Lung (tissue), 12 donors: Measurements from ENCODE around the gene TRMT2A. TPM values are rescaled to one million over a fixed set of nuclear protein-coding genes. Genes with fewer than 3 reads are reported as not detected.
"Not testable (repeated sequence)": the region's sequence is repeated elsewhere in the genome, so short reads cannot be mapped to it uniquely, and the experiment has no call there.

Experiments
- ATAC-seq: fragments of 200-7000 bp; cut with Tn5 transposase; one replicate; pipeline ENCODE4 v1.9.1; 2020; ENCODE audit warnings: moderate number of reproducible peaks; ENCODE audit not compliant: insufficient read depth, low FRiP score
- DNase-seq, 3 donors: peaks; one replicate each; pipeline ENCODE4 v3.0.0-alpha.2; 2013 to 2017
- H3K27ac ChIP-seq, 2 donors: one replicate each; pipeline ENCODE4 v1.5.1; 2013; ENCODE audit warnings: mild to moderate bottlenecking in 2 of 2, moderate library complexity in 2 of 2, control low read depth in 1 of 2, inconsistent platforms in 1 of 2, low read depth in 1 of 2, low read length in 1 of 2
- H3K27me3 ChIP-seq, 3 donors: one replicate each; pipeline ENCODE4 v1.5.1; 2013; ENCODE audit warnings: low read length in 2 of 3; ENCODE audit not compliant: control insufficient read depth in 3 of 3, insufficient read depth in 3 of 3
- H3K36me3 ChIP-seq, 4 donors: one replicate each; pipeline ENCODE4 v1.5.1; 2013; ENCODE audit warnings: low read length in 4 of 4, mild to moderate bottlenecking in 1 of 4, moderate library complexity in 1 of 4; ENCODE audit not compliant: control insufficient read depth in 4 of 4, insufficient read depth in 4 of 4
- H3K4me1 ChIP-seq, 5 donors: one replicate each; pipeline ENCODE4 v1.5.1; 2013; ENCODE audit warnings: low read length in 5 of 5, mild to moderate bottlenecking in 2 of 5, moderate library complexity in 1 of 5; ENCODE audit not compliant: control insufficient read depth in 5 of 5, insufficient read depth in 5 of 5
- H3K4me3 ChIP-seq: one replicate; pipeline ENCODE4 v1.5.1; 2013; ENCODE audit warnings: mild to moderate bottlenecking, control low read depth, moderate library complexity
- H3K9ac ChIP-seq, 2 donors: one replicate each; pipeline ENCODE4 v1.5.1; 2013; ENCODE audit warnings: low read length in 2 of 2, control low read depth in 1 of 2; ENCODE audit not compliant: insufficient read depth in 1 of 2
- H3K9me3 ChIP-seq, 4 donors: one replicate each; pipeline ENCODE4 v1.5.1; 2013; ENCODE audit warnings: low read length in 3 of 4, mild to moderate bottlenecking in 1 of 4, moderate library complexity in 1 of 4; ENCODE audit not compliant: control insufficient read depth in 4 of 4, insufficient read depth in 3 of 4
- CTCF ChIP-seq: IDR thresholded peaks from 2 replicates; pipeline ENCODE4 v1.5.1; 2012; ENCODE audit warnings: mild to moderate bottlenecking; ENCODE audit errors: control extremely low read depth, extremely low read depth
- WGBS, 2 donors: extraction: QIAGEN DNeasy Blood & Tissue Kit; methylation state at CpG; one replicate each; pipeline ENCODE4 v1.1.7; 2013; 5-methylcytosine and 5-hydroxymethylcytosine counted together
- polyA plus RNA-seq, 2 donors: library from polyadenylated mRNA; stranded (reverse); fragments of 200-250 nt; gene quantifications; one replicate each; pipeline ENCODE4 v1.2.1, GENCODE V29; 2013
- total RNA-seq, 2 donors: library from RNA; depleted of rRNA in 1 of 2; stranded (reverse); fragments of >200 nt in 1 of 2; gene quantifications; one replicate each; pipeline ENCODE4 v1.2.1, GENCODE V29; 2014 to 2021
- donor health status: control.
- donor health status: control.
- donor health status: Bipolar disorder and iron deficiency.
- donor health status: healthy.
- donor health status: DM: yes; HTN: yes; CAD: no.

Gene TRMT2A
- total and polyA plus RNA-seq, 4 donors = 37.5 to 71.1 (median 55.4) TPM

- no peak overlapping the region for H3K27ac ChIP-seq
- peaks cover 0 to 6% (median 0%) of the 10 kb centered on the region in 4 donors for H3K36me3 ChIP-seq
- no peaks in the 10 kb centered on the region for H3K27me3 ChIP-seq
- DNase-seq (no peak), ATAC-seq (no peak)
- H3K4me3 ChIP-seq = no peak overlapping the region
- no peak overlapping the region for H3K9ac ChIP-seq
- no peak for TF ChIP-seq CTCF
- H3K4me1 ChIP-seq = no peaks in the 10 kb centered on the region
- no peaks in the 10 kb centered on the region for H3K9me3 ChIP-seq
- whole genome bisulfite sequencing, 2 donors = 87 to 92% methylated on average over 7 of the region's 7 CpGs
Measured at GRCh38 chr22:20069331-20070042, 47.5 kb downstream of the TRMT2A start.

GRCh38 chr22:20068640-20069039 lies 48.4 kb downstream of the TRMT2A start:
- no peaks in the 10 kb centered on the region for H3K4me1 ChIP-seq
- no peaks in the 10 kb centered on the region for H3K9me3 ChIP-seq
- no peak for DNase-seq
- no peaks in the 10 kb centered on the region for H3K27me3 ChIP-seq
- H3K9ac ChIP-seq = no peak overlapping the region
- 91 to 95% methylated on average over 7 of the region's 7 CpGs for WGBS, 2 donors
- H3K27ac ChIP-seq = no peak overlapping the region
- H3K36me3 ChIP-seq = peaks cover 0 to 15% (median 0%) of the 10 kb centered on the region in 4 donors
- H3K4me3 ChIP-seq = no peak overlapping the region
- no peak for TF ChIP-seq CTCF
- no peak for ATAC-seq

GRCh38 chr22:20067384-20067682 lies 49.7 kb downstream of the TRMT2A start:
- 96 to 98% methylated on average over 3 of the region's 3 CpGs for WGBS, 2 donors
- H3K27me3 ChIP-seq, H3K27ac ChIP-seq, H3K9me3 ChIP-seq, ATAC-seq, H3K4me1 ChIP-seq, H3K4me3 ChIP-seq, DNase-seq, H3K9ac ChIP-seq: not testable (repeated sequence)
- H3K36me3 ChIP-seq = peaks cover 0 to 22% (median 0%) of the 10 kb centered on the region in 4 donors

- H3K36me3 ChIP-seq = peaks cover 0 to 28% (median 0%) of the 10 kb centered on the region in 4 donors
- 95 to 96% methylated on average over 11 of the region's 11 CpGs for WGBS, 2 donors
Measured at GRCh38 chr22:20066617-20067383, 50.2 kb downstream of the TRMT2A start.

More at GRCh38 chr22:20066617-20067383, 50.2 kb downstream of the TRMT2A start:
- no peak overlapping the region for H3K27ac ChIP-seq
- no peak overlapping the region for H3K4me3 ChIP-seq
- no peak for DNase-seq
- H3K27me3 ChIP-seq = no peaks in the 10 kb centered on the region
- no peaks in the 10 kb centered on the region for H3K4me1 ChIP-seq
- H3K9ac ChIP-seq = no peak overlapping the region
- no peak for ATAC-seq
- TF ChIP-seq CTCF = no peak
- no peaks in the 10 kb centered on the region for H3K9me3 ChIP-seq
